ENCODE measurements around the gene PPM1D.
A peak's percentile ranks its signal among the peaks of the same experiment; 100 is the strongest.

PPM1D gene

GRCh38 chr17:60615108-60615507 lies 15.1 kb downstream of the PPM1D start:
- POLR2A ChIA-PET = no interaction called here
- no peak overlapping the region for H3K4me3 ChIP-seq (ENCODE audit: control insufficient read depth in 1 of 7, extremely low read depth in 1 of 7, insufficient read depth in 4 of 7, low read depth in 2 of 7, low read length in 6 of 7)
- no peaks in the 10 kb centered on the region for H3K4me1 ChIP-seq (ENCODE audit: control extremely low read depth in 1 of 4, control insufficient read depth in 4 of 4, insufficient read depth in 4 of 4, low read length in 3 of 4)
- peaks cover 0 to 6% (median 1%) of the 10 kb centered on the region in 4 experiments for H3K36me3 ChIP-seq (ENCODE audit: control insufficient read depth in 4 of 4, insufficient read depth in 4 of 4, low read length in 3 of 4)
- H3K9me3 ChIP-seq (ENCODE audit: control extremely low read depth in 1 of 5, control insufficient read depth in 4 of 5, insufficient read depth in 2 of 5, low read depth in 1 of 5, low read length in 4 of 5) = no peaks in the 10 kb centered on the region
- no peak for DNase-seq
- CTCF ChIA-PET = interaction anchor here (0.9 to 1.2 kb wide), 2 partner anchors 11 to 23 kb away, joined by 3 to 5 read pairs; no protein-coding TSS in a partner anchor
- 100% methylated on average over 6 of the region's 7 CpGs for WGBS (ENCODE audit: insufficient coverage)
- no peak overlapping the region for H3K27ac ChIP-seq (ENCODE audit: insufficient read depth in 1 of 2, low read depth in 1 of 2, low read length in 2 of 2, poor library complexity in 1 of 2, severe bottlenecking in 2 of 2)
- no peaks in the 10 kb centered on the region for H3K27me3 ChIP-seq (replicated peaks in 2 of 5; ENCODE audit: control insufficient read depth in 4 of 5, insufficient read depth in 5 of 5, low read length in 4 of 5)

- H3K27ac ChIP-seq (ENCODE audit: insufficient read depth in 1 of 2, low read depth in 1 of 2, low read length in 2 of 2, poor library complexity in 1 of 2, severe bottlenecking in 2 of 2) = no peak overlapping the region
- no peaks in the 10 kb centered on the region for H3K4me1 ChIP-seq (ENCODE audit: control extremely low read depth in 1 of 4, control insufficient read depth in 4 of 4, insufficient read depth in 4 of 4, low read length in 3 of 4)
- no peaks in the 10 kb centered on the region for H3K9me3 ChIP-seq (ENCODE audit: control extremely low read depth in 1 of 5, control insufficient read depth in 4 of 5, insufficient read depth in 2 of 5, low read depth in 1 of 5, low read length in 4 of 5)
- DNase-seq = no peak
- H3K36me3 ChIP-seq (ENCODE audit: control insufficient read depth in 4 of 4, insufficient read depth in 4 of 4, low read length in 3 of 4) = peaks cover 0 to 6% (median 1%) of the 10 kb centered on the region in 4 experiments
- ChIA-PET CTCF (interaction anchor here (0.6 to 1.6 kb wide), 3 partner anchors 11 to 25 kb away, joined by 3 read pairs; no protein-coding TSS in a partner anchor), POLR2A (no interaction called here)
- no peaks in the 10 kb centered on the region for H3K27me3 ChIP-seq (replicated peaks in 2 of 5; ENCODE audit: control insufficient read depth in 4 of 5, insufficient read depth in 5 of 5, low read length in 4 of 5)
- 100% methylated on average over 3 of the region's 3 CpGs for WGBS (ENCODE audit: insufficient coverage)
- no peak overlapping the region for H3K4me3 ChIP-seq (ENCODE audit: control insufficient read depth in 1 of 7, extremely low read depth in 1 of 7, insufficient read depth in 4 of 7, low read depth in 2 of 7, low read length in 6 of 7)
These were observed 15.8 kb downstream of the PPM1D start for GRCh38 chr17:60615840-60616239.

- ChIA-PET POLR2A (no interaction called here), CTCF (interaction anchor here (0.6 kb wide), 1 partner anchor 20 kb away, joined by 3 read pairs; no protein-coding TSS in a partner anchor)
- no peaks in the 10 kb centered on the region for H3K4me1 ChIP-seq (ENCODE audit: control extremely low read depth in 1 of 4, control insufficient read depth in 4 of 4, insufficient read depth in 4 of 4, low read length in 3 of 4)
- WGBS (ENCODE audit: insufficient coverage) = 100% methylated on average over 2 of the region's 3 CpGs
- H3K36me3 ChIP-seq (ENCODE audit: control insufficient read depth in 4 of 4, insufficient read depth in 4 of 4, low read length in 3 of 4) = peaks cover 0 to 6% (median 1%) of the 10 kb centered on the region in 4 experiments
- no peak overlapping the region for H3K27ac ChIP-seq (ENCODE audit: insufficient read depth in 1 of 2, low read depth in 1 of 2, low read length in 2 of 2, poor library complexity in 1 of 2, severe bottlenecking in 2 of 2)
- H3K4me3 ChIP-seq (ENCODE audit: control insufficient read depth in 1 of 7, extremely low read depth in 1 of 7, insufficient read depth in 4 of 7, low read depth in 2 of 7, low read length in 6 of 7) = no peak overlapping the region
- no peak for DNase-seq
- no peaks in the 10 kb centered on the region for H3K9me3 ChIP-seq (ENCODE audit: control extremely low read depth in 1 of 5, control insufficient read depth in 4 of 5, insufficient read depth in 2 of 5, low read depth in 1 of 5, low read length in 4 of 5)
- H3K27me3 ChIP-seq (replicated peaks in 2 of 5; ENCODE audit: control insufficient read depth in 4 of 5, insufficient read depth in 5 of 5, low read length in 4 of 5) = no peaks in the 10 kb centered on the region
These were observed 18.1 kb downstream of the PPM1D start for GRCh38 chr17:60618080-60618479.

- no CpG with 5 or more reads among the region's 3 CpGs for WGBS (ENCODE audit: insufficient coverage)
- Histone ChIP-seq H3K36me3 (ENCODE audit: control insufficient read depth in 4 of 4, insufficient read depth in 4 of 4, low read length in 3 of 4) (peaks cover 0 to 9% (median 1%) of the 10 kb centered on the region in 4 experiments), H3K4me3 (ENCODE audit: control insufficient read depth in 1 of 7, extremely low read depth in 1 of 7, insufficient read depth in 4 of 7, low read depth in 2 of 7, low read length in 6 of 7) (no peak overlapping the region), H3K27ac (ENCODE audit: insufficient read depth in 1 of 2, low read depth in 1 of 2, low read length in 2 of 2, poor library complexity in 1 of 2, severe bottlenecking in 2 of 2) (no peak overlapping the region), H3K9me3 (ENCODE audit: control extremely low read depth in 1 of 5, control insufficient read depth in 4 of 5, insufficient read depth in 2 of 5, low read depth in 1 of 5, low read length in 4 of 5) (no peaks in the 10 kb centered on the region), H3K4me1 (ENCODE audit: control extremely low read depth in 1 of 4, control insufficient read depth in 4 of 4, insufficient read depth in 4 of 4, low read length in 3 of 4) (no peaks in the 10 kb centered on the region), H3K27me3 (replicated peaks in 2 of 5; ENCODE audit: control insufficient read depth in 4 of 5, insufficient read depth in 5 of 5, low read length in 4 of 5) (no peaks in the 10 kb centered on the region)
- POLR2A ChIA-PET = no interaction called here
- CTCF ChIA-PET = no interaction called here
- DNase-seq = no peak
These were observed 19.0 kb downstream of the PPM1D start for GRCh38 chr17:60618854-60619526.

- H3K27me3 ChIP-seq (replicated peaks in 2 of 5; ENCODE audit: control insufficient read depth in 4 of 5, insufficient read depth in 5 of 5, low read length in 4 of 5) = no peaks in the 10 kb centered on the region
- no peaks in the 10 kb centered on the region for H3K4me1 ChIP-seq (ENCODE audit: control extremely low read depth in 1 of 4, control insufficient read depth in 4 of 4, insufficient read depth in 4 of 4, low read length in 3 of 4)
- no peaks in the 10 kb centered on the region for H3K9me3 ChIP-seq (ENCODE audit: control extremely low read depth in 1 of 5, control insufficient read depth in 4 of 5, insufficient read depth in 2 of 5, low read depth in 1 of 5, low read length in 4 of 5)
- DNase-seq = no peak
- WGBS (ENCODE audit: insufficient coverage) = no CpG with 5 or more reads among the region's 2 CpGs
- CTCF ChIA-PET = no interaction called here
- H3K27ac ChIP-seq (ENCODE audit: insufficient read depth in 1 of 2, low read depth in 1 of 2, low read length in 2 of 2, poor library complexity in 1 of 2, severe bottlenecking in 2 of 2) = no peak overlapping the region
- H3K36me3 ChIP-seq (ENCODE audit: control insufficient read depth in 4 of 4, insufficient read depth in 4 of 4, low read length in 3 of 4) = peaks cover 2 to 13% (median 5%) of the 10 kb centered on the region in 4 experiments
- H3K4me3 ChIP-seq (ENCODE audit: control insufficient read depth in 1 of 7, extremely low read depth in 1 of 7, insufficient read depth in 4 of 7, low read depth in 2 of 7, low read length in 6 of 7) = no peak overlapping the region
- POLR2A ChIA-PET = no interaction called here
These were observed 23.0 kb downstream of the PPM1D start for GRCh38 chr17:60622961-60623360.

GRCh38 chr17:60623415-60623814 lies 23.4 kb downstream of the PPM1D start:
- Histone ChIP-seq H3K4me1 (ENCODE audit: control extremely low read depth in 1 of 4, control insufficient read depth in 4 of 4, insufficient read depth in 4 of 4, low read length in 3 of 4) (no peaks in the 10 kb centered on the region), H3K9me3 (ENCODE audit: control extremely low read depth in 1 of 5, control insufficient read depth in 4 of 5, insufficient read depth in 2 of 5, low read depth in 1 of 5, low read length in 4 of 5) (no peaks in the 10 kb centered on the region), H3K27ac (ENCODE audit: insufficient read depth in 1 of 2, low read depth in 1 of 2, low read length in 2 of 2, poor library complexity in 1 of 2, severe bottlenecking in 2 of 2) (peak overlapping the region in 1 of 2 experiments; percentile 16), H3K27me3 (replicated peaks in 2 of 5; ENCODE audit: control insufficient read depth in 4 of 5, insufficient read depth in 5 of 5, low read length in 4 of 5) (no peaks in the 10 kb centered on the region), H3K36me3 (ENCODE audit: control insufficient read depth in 4 of 4, insufficient read depth in 4 of 4, low read length in 3 of 4) (peaks cover 6 to 13% (median 6%) of the 10 kb centered on the region in 4 experiments), H3K4me3 (ENCODE audit: control insufficient read depth in 1 of 7, extremely low read depth in 1 of 7, insufficient read depth in 4 of 7, low read depth in 2 of 7, low read length in 6 of 7) (no peak overlapping the region)
- no peak for DNase-seq
- ChIA-PET POLR2A (no interaction called here), CTCF (no interaction called here)
- 100% methylated on average over 3 of the region's 9 CpGs for WGBS (ENCODE audit: insufficient coverage)

GRCh38 chr17:60627124-60627523 lies 27.1 kb downstream of the PPM1D start:
- POLR2A ChIA-PET = no interaction called here
- Histone ChIP-seq H3K4me1 (ENCODE audit: control extremely low read depth in 1 of 4, control insufficient read depth in 4 of 4, insufficient read depth in 4 of 4, low read length in 3 of 4) (peaks cover 0 to 3% (median 0%) of the 10 kb centered on the region in 4 experiments), H3K9me3 (ENCODE audit: control extremely low read depth in 1 of 5, control insufficient read depth in 4 of 5, insufficient read depth in 2 of 5, low read depth in 1 of 5, low read length in 4 of 5) (no peaks in the 10 kb centered on the region), H3K27ac (ENCODE audit: insufficient read depth in 1 of 2, low read depth in 1 of 2, low read length in 2 of 2, poor library complexity in 1 of 2, severe bottlenecking in 2 of 2) (no peak overlapping the region), H3K36me3 (ENCODE audit: control insufficient read depth in 4 of 4, insufficient read depth in 4 of 4, low read length in 3 of 4) (peaks cover 6 to 17% (median 13%) of the 10 kb centered on the region in 4 experiments), H3K4me3 (ENCODE audit: control insufficient read depth in 1 of 7, extremely low read depth in 1 of 7, insufficient read depth in 4 of 7, low read depth in 2 of 7, low read length in 6 of 7) (no peak overlapping the region), H3K27me3 (replicated peaks in 2 of 5; ENCODE audit: control insufficient read depth in 4 of 5, insufficient read depth in 5 of 5, low read length in 4 of 5) (no peaks in the 10 kb centered on the region)
- 100% methylated on average over 1 of the region's 2 CpGs for WGBS (ENCODE audit: insufficient coverage)
- CTCF ChIA-PET = no interaction called here
- no peak for DNase-seq
